ENCODE measurements around the gene SPACA4. TPM values are rescaled to one million over a fixed set of nuclear protein-coding genes. Genes with fewer than 3 reads are reported as not detected.

SPACA4 gene
- total RNA-seq, 1 experiment from 2014 or later, result not detected

DNA sequence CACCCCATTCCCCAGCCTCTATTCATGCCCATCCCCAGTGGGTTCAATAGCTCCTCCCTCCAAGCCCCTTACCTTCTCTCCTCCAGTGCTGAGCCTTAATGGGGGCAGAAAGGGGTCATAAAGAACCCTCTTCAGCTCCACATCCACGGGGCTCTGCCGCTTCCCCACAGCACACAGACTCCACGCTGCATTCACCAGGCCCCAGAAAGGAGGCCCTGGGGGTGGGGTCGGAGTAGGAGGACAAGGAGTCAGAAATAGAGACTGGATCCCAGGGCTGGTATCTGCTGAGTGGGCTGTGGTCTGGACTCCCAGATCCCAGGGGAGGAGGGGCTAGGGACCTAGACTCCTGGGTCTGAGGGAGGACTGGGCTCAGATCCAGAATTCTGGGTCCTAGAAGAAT lies 37.8 kb downstream of the SPACA4 start:
- Histone ChIP-seq H2BK15ac (ENCODE audit: low read depth, low read length) (no peak overlapping the region), H3K27me3 (ENCODE audit: insufficient read depth, low read length) (no peaks in the 10 kb centered on the region), H3K56ac (ENCODE audit: insufficient read length, low read depth, low read length) (no peak overlapping the region), H4K91ac (ENCODE audit: insufficient read length, low read depth, low read length) (no peak overlapping the region), H3K23me2 (ENCODE audit: insufficient read length, low read depth, low read length, poor library complexity, severe bottlenecking) (peaks cover 16% of the 10 kb centered on the region), H3T11ph (ENCODE audit: low read length) (no peak overlapping the region), H4K5ac (ENCODE audit: insufficient read length, low read depth, low read length) (no peak overlapping the region), H2AFZ (ENCODE audit: low read length) (no peak overlapping the region), H2BK120ac (ENCODE audit: low read depth, low read length, poor library complexity, severe bottlenecking) (no peak overlapping the region), H3K4me1 (ENCODE audit: insufficient read depth, low read length) (no peaks in the 10 kb centered on the region), H3K27ac (ENCODE audit: insufficient read length, low read depth, low read length) (no peak overlapping the region), H3K4me2 (ENCODE audit: insufficient read depth, insufficient read length, low read length) (peak overlapping the region; percentile 69), H3K18ac (ENCODE audit: insufficient read length, low read depth, low read length) (no peak overlapping the region), H3K9ac (ENCODE audit: extremely low read depth, insufficient read length, low read length) (no peak overlapping the region), H2BK12ac (ENCODE audit: insufficient read length, low read depth, low read length) (no peak overlapping the region), H2AK5ac (ENCODE audit: insufficient read length, low read length) (no peak overlapping the region), H3K4ac (ENCODE audit: low read depth, low read length) (no peak overlapping the region), H4K8ac (replicated peaks; ENCODE audit: insufficient read length, low read depth, low read length) (no peak overlapping the region), H3K79me1 (ENCODE audit: insufficient read depth, low read depth, low read length, poor library complexity, severe bottlenecking) (no peaks in the 10 kb centered on the region), H3K9me3 (ENCODE audit: control insufficient read depth, low read depth, low read length) (no peaks in the 10 kb centered on the region), H4K20me1 (ENCODE audit: control insufficient read depth, insufficient read depth, insufficient read length) (no peaks in the 10 kb centered on the region), H3K23ac (ENCODE audit: insufficient read length, low read depth, low read length) (no peak overlapping the region), H3K79me2 (ENCODE audit: insufficient read depth, low read length) (no peaks in the 10 kb centered on the region), H2BK20ac (ENCODE audit: low read depth, low read length, poor library complexity, severe bottlenecking) (no peak overlapping the region), H3K14ac (ENCODE audit: insufficient read depth, low read length) (no peak overlapping the region), H2BK5ac (ENCODE audit: insufficient read length, low read length) (no peak overlapping the region)
- Mint-ChIP-seq H3K4me3 (peak overlapping the region; percentile 84 to 93), H3K36me3 (ENCODE audit: insufficient read depth in 1 of 3, low read depth in 3 of 3) (peaks cover 9 to 27% (median 25%) of the 10 kb centered on the region in 3 experiments), H3K9me3 (no peaks in the 10 kb centered on the region; a peak in 1 of 5 replicates), H3K27me3 (ENCODE audit: low read depth) (no peaks in the 10 kb centered on the region; the same call in 1 of the 2 replicates), H3K4me1 (peaks cover 23 to 24% of the 10 kb centered on the region in 2 experiments), H3K27ac (peak overlapping the region in 2 of 3 experiments; percentile 29 to 49; a peak in 1 of 7 replicates)
- DNase-seq, result no peak
- TF ChIP-seq, protein P1, sequence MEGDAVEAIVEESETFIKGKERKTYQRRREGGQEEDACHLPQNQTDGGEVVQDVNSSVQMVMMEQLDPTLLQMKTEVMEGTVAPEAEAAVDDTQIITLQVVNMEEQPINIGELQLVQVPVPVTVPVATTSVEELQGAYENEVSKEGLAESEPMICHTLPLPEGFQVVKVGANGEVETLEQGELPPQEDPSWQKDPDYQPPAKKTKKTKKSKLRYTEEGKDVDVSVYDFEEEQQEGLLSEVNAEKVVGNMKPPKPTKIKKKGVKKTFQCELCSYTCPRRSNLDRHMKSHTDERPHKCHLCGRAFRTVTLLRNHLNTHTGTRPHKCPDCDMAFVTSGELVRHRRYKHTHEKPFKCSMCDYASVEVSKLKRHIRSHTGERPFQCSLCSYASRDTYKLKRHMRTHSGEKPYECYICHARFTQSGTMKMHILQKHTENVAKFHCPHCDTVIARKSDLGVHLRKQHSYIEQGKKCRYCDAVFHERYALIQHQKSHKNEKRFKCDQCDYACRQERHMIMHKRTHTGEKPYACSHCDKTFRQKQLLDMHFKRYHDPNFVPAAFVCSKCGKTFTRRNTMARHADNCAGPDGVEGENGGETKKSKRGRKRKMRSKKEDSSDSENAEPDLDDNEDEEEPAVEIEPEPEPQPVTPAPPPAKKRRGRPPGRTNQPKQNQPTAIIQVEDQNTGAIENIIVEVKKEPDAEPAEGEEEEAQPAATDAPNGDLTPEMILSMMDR (conservative IDR thresholded peaks at IDR 0.05), result no peak
- no CpG with 5 or more reads among the region's 4 CpGs for WGBS (ENCODE audit: extremely low coverage, insufficient read length, low lambda C conversion rate)
